ENCODE data around the gene SPP1.
"Not testable (repeated sequence)": the region's sequence is repeated elsewhere in the genome, so short reads cannot be mapped to it uniquely, and the experiment has no call there.

The SPP1 gene

DNA sequence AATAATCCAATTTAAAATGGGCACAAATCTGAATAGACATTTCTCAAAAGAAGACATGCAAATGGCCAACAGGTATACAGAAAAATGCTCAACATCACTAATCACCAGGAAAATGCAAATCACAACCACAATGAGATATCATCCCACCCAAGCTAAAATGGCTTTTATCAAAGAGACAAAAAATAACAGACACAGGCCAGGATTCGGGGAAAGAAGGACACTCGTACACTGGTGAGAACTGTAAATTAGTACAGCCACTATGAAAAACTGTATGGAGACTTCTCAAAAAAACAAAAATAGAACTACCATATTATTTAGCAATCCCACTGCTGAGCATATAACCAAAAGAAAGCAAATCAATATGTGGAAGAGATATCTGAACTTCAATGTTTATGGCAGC lies 8.5 kb downstream of the SPP1 start:
- H3K27ac Mint-ChIP-seq, result no peak overlapping the region
- no peaks in the 10 kb centered on the region for H3K36me3 Mint-ChIP-seq (ENCODE audit: insufficient read depth)
- no peak for ATAC-seq (replicated peaks)
- no peaks in the 10 kb centered on the region for H3K9me3 Mint-ChIP-seq
- H3K4me1 Mint-ChIP-seq (ENCODE audit: low read depth in 2 of 2), result peaks cover 0 to 2% of the 10 kb centered on the region in 2 donors
- no peak overlapping the region for H3K4me3 Mint-ChIP-seq
- no peak for DNase-seq
- peaks cover 48 to 49% of the 10 kb centered on the region in 2 donors for H3K27me3 Mint-ChIP-seq

GRCh38 chr4:87985097-87985886 lies 9.8 kb downstream of the SPP1 start:
- Mint-ChIP-seq H3K4me1 (ENCODE audit: low read depth in 2 of 2) (peaks cover 0 to 2% of the 10 kb centered on the region in 2 donors), H3K27me3 (peaks cover 58 to 61% of the 10 kb centered on the region in 2 donors), H3K36me3 (ENCODE audit: insufficient read depth) (no peaks in the 10 kb centered on the region), H3K9me3 (no peaks in the 10 kb centered on the region), H3K27ac (no peak overlapping the region), H3K4me3 (no peak overlapping the region)
- DNase-seq (peak in 2 of 3 experiments; percentile 14 to 23), ATAC-seq (replicated peaks) (peak; percentile 86)

GRCh38 chr4:87985887-87986200 lies 10.3 kb downstream of the SPP1 start:
- Mint-ChIP-seq H3K27me3 (peaks cover 58 to 65% of the 10 kb centered on the region in 2 donors), H3K4me3 (no peak overlapping the region), H3K9me3 (no peaks in the 10 kb centered on the region), H3K4me1 (ENCODE audit: low read depth in 2 of 2) (peaks cover 0 to 2% of the 10 kb centered on the region in 2 donors), H3K36me3 (ENCODE audit: insufficient read depth) (no peaks in the 10 kb centered on the region), H3K27ac (no peak overlapping the region)
- DNase-seq (no peak), ATAC-seq (replicated peaks) (no peak)

- ATAC-seq (replicated peaks) (no peak), DNase-seq (no peak)
- no peaks in the 10 kb centered on the region for H3K36me3 Mint-ChIP-seq (ENCODE audit: insufficient read depth)
- H3K27me3 Mint-ChIP-seq, result peaks cover 58 to 65% of the 10 kb centered on the region in 2 donors
- no peak overlapping the region for H3K4me3 Mint-ChIP-seq
- H3K9me3 Mint-ChIP-seq, result no peaks in the 10 kb centered on the region
- H3K4me1 Mint-ChIP-seq (ENCODE audit: low read depth in 2 of 2), result peaks cover 0 to 5% of the 10 kb centered on the region in 2 donors
- H3K27ac Mint-ChIP-seq, result no peak overlapping the region
These were observed 11.0 kb downstream of the SPP1 start for GRCh38 chr4:87986508-87986907.

DNA sequence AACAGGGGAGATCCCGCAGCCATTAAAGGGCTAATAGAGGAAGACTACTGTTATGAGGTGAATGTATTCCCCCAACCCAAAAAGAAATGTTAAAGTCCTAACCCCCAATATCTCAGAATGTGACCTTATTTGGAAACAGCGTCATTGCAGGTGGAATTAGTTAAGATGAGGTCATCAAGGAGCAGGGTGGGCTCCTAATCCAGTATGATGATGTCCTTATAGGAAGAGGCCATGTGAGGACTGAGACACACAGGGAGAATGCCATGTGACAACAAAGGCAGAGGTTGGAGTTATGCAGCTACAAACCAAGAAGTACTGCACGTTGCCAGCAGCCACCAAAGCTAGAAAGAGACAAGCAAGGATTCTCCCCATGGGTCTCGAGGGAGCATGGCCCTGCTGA lies 14.3 kb downstream of the SPP1 start:
- Mint-ChIP-seq H3K4me1 (ENCODE audit: low read depth in 2 of 2) (peaks cover 0 to 5% of the 10 kb centered on the region in 2 donors), H3K27ac (no peak overlapping the region), H3K4me3 (no peak overlapping the region), H3K9me3 (no peaks in the 10 kb centered on the region), H3K27me3 (peaks cover 49 to 56% of the 10 kb centered on the region in 2 donors), H3K36me3 (ENCODE audit: insufficient read depth) (no peaks in the 10 kb centered on the region)
- no peak for ATAC-seq (replicated peaks)
- no peak for DNase-seq

GRCh38 chr4:87995435-87995834 lies 19.9 kb downstream of the SPP1 start:
- DNase-seq (no peak), ATAC-seq (replicated peaks) (no peak)
- no peaks in the 10 kb centered on the region for H3K36me3 Mint-ChIP-seq (ENCODE audit: insufficient read depth)
- peaks cover 19 to 29% of the 10 kb centered on the region in 2 donors for H3K27me3 Mint-ChIP-seq
- H3K27ac Mint-ChIP-seq, result peak overlapping the region in 1 of 2 donors; percentile 15
- H3K9me3 Mint-ChIP-seq, result no peaks in the 10 kb centered on the region
- H3K4me1 Mint-ChIP-seq (ENCODE audit: low read depth in 2 of 2), result peaks cover 0 to 3% of the 10 kb centered on the region in 2 donors
- H3K4me3 Mint-ChIP-seq, result no peak overlapping the region

GRCh38 chr4:87999191-87999691 lies 23.7 kb downstream of the SPP1 start:
- not testable (repeated sequence) for H3K9me3 Mint-ChIP-seq; DNase-seq; H3K4me3 Mint-ChIP-seq; H3K36me3 Mint-ChIP-seq (ENCODE audit: insufficient read depth); H3K27ac Mint-ChIP-seq; ATAC-seq (replicated peaks); H3K4me1 Mint-ChIP-seq (ENCODE audit: low read depth in 2 of 2)
- peaks cover 12 to 15% of the 10 kb centered on the region in 2 donors for H3K27me3 Mint-ChIP-seq

DNA sequence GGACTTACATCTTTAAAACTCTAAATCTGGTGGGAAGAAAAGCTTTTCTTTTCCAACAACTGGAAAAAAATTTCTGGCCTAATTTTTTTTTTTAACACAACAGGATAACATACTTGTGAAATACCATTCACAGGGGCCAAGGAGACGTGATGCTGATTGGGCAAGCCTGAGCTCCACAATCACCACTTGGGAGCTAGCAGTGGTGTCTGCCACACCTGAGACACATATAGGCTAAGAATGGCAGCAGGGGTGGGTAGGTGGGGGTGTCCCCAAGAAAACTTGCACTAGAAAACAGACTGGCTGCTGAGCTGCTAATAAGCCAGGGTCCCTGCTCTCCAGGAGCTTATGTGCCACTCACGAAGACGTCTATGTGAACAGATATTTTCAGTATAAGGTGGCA lies 26.4 kb downstream of the SPP1 start:
- Mint-ChIP-seq H3K27ac (no peak overlapping the region), H3K4me1 (ENCODE audit: low read depth in 2 of 2) (peaks cover 0 to 7% of the 10 kb centered on the region in 2 donors), H3K36me3 (ENCODE audit: insufficient read depth) (no peaks in the 10 kb centered on the region), H3K9me3 (no peaks in the 10 kb centered on the region), H3K27me3 (no peaks in the 10 kb centered on the region), H3K4me3 (no peak overlapping the region)
- ATAC-seq (replicated peaks) (no peak), DNase-seq (no peak)

DNA sequence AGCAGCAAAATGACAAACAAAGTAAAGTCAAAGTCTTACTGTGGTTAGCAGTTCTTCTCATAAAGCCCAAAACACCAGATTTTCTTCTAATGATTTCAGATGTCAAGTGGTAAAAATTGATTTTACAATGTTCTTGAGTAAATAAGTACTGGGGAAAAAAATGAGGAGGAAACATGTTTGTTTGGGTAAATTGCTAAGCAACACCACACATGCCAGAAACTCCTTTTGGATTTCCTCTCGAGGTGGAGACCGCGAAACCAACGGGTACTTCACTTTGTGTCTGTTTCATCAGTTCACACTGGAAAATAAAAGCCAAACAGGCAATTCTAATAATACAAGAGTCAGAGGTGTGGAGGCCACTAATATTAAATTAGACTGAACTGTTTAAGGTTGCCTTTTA lies 27.3 kb downstream of the SPP1 start:
- H3K36me3 Mint-ChIP-seq (ENCODE audit: insufficient read depth), result no peaks in the 10 kb centered on the region
- ATAC-seq (replicated peaks) (no peak), DNase-seq (no peak)
- peaks cover 0 to 10% of the 10 kb centered on the region in 2 donors for H3K4me1 Mint-ChIP-seq (ENCODE audit: low read depth in 2 of 2)
- H3K27ac Mint-ChIP-seq, result no peak overlapping the region
- no peak overlapping the region for H3K4me3 Mint-ChIP-seq
- H3K27me3 Mint-ChIP-seq, result no peaks in the 10 kb centered on the region
- no peaks in the 10 kb centered on the region for H3K9me3 Mint-ChIP-seq

DNA sequence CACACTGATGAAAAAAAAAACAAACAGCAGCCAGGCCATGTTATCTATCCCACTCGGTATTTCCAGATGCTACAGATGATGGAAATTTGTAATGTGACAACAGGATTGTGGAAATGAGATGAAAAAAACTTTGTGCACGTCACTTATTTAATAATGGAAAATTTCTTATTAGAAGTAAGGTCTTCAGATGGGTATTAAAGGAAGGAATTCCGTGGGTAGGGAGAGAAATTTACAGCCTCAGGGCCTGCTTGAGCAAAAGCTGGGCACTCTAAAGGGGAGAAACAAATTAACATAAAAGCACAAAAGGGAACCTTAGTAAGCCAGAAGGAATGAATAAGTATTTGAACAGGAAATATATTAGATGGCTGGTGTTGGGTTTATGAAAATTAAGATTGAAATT lies 27.7 kb downstream of the SPP1 start:
- Mint-ChIP-seq H3K36me3 (ENCODE audit: insufficient read depth) (no peaks in the 10 kb centered on the region), H3K9me3 (no peaks in the 10 kb centered on the region), H3K4me3 (no peak overlapping the region), H3K27ac (no peak overlapping the region), H3K4me1 (ENCODE audit: low read depth in 2 of 2) (peaks cover under 1 to 11% of the 10 kb centered on the region in 2 donors), H3K27me3 (no peaks in the 10 kb centered on the region)
- no peak for DNase-seq
- ATAC-seq (replicated peaks), result no peak

GRCh38 chr4:88005076-88005475 lies 29.6 kb downstream of the SPP1 start:
- Mint-ChIP-seq H3K4me1 (ENCODE audit: low read depth in 2 of 2) (peaks cover 5 to 16% of the 10 kb centered on the region in 2 donors), H3K27ac (no peak overlapping the region), H3K27me3 (no peaks in the 10 kb centered on the region), H3K36me3 (ENCODE audit: insufficient read depth) (no peaks in the 10 kb centered on the region), H3K9me3 (no peaks in the 10 kb centered on the region), H3K4me3 (no peak overlapping the region)
- ATAC-seq (replicated peaks), result no peak
- no peak for DNase-seq

- no peak for ATAC-seq (replicated peaks)
- Mint-ChIP-seq H3K4me3 (peak overlapping the region in 1 of 2 donors; percentile 80), H3K36me3 (ENCODE audit: insufficient read depth) (no peaks in the 10 kb centered on the region), H3K27me3 (no peaks in the 10 kb centered on the region), H3K4me1 (ENCODE audit: low read depth in 2 of 2) (peaks cover 11 to 22% of the 10 kb centered on the region in 2 donors), H3K27ac (no peak overlapping the region), H3K9me3 (no peaks in the 10 kb centered on the region)
- no peak for DNase-seq
These were observed 30.4 kb downstream of the SPP1 start for GRCh38 chr4:88005946-88006345.

DNA sequence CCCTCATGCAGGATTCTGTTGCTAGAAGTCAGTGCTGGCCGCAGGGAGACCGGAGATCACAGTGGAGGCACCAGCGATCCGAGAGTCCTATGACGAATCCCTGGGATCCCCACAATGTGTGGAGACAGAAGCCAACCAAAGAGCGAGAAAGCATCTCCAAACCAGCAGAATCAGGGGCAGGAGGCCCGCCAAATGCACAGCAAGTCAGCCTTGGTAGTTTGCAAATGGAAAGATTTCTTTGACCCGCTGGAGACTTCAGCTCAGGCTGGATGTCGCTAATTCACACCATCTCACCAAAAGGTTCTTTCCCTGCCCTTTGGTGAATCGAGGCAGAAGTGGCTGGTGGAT lies 31.4 kb downstream of the SPP1 start:
- ATAC-seq (replicated peaks), result no peak
- Mint-ChIP-seq H3K36me3 (ENCODE audit: insufficient read depth) (no peaks in the 10 kb centered on the region), H3K9me3 (no peaks in the 10 kb centered on the region), H3K4me1 (ENCODE audit: low read depth in 2 of 2) (peaks cover 12 to 23% of the 10 kb centered on the region in 2 donors), H3K4me3 (peak overlapping the region; percentile 76 to 80), H3K27ac (peak overlapping the region in 1 of 2 donors; percentile 7), H3K27me3 (no peaks in the 10 kb centered on the region)
- DNase-seq, result no peak

GRCh38 chr4:88007304-88008121 lies 32.0 kb downstream of the SPP1 start, which contains the start of gene PKD2:
Gene PKD2 (plus strand): TSS chr4:88007635. CDS start chr4:88007734, 99 bp downstream.
- H3K27me3 Mint-ChIP-seq, result no peaks in the 10 kb centered on the region
- peak; percentile 89 for ATAC-seq (replicated peaks)
- peak; percentile 56 to 70 (median 63) for DNase-seq
- peak within 1 kb of the TSS; percentile 79 for H3K27ac Mint-ChIP-seq
- peaks cover 15 to 23% of the 10 kb centered on the region in 2 donors for H3K4me1 Mint-ChIP-seq (ENCODE audit: low read depth in 2 of 2)
- H3K9me3 Mint-ChIP-seq, result no peaks in the 10 kb centered on the region
- H3K36me3 Mint-ChIP-seq (ENCODE audit: insufficient read depth), result no peaks in the 10 kb centered on the region
- H3K4me3 Mint-ChIP-seq, result peak within 1 kb of the TSS; percentile 76 to 93

All from effector memory CD8-positive, alpha-beta T cell (primary cell).